MCF 10A (cell line): ENCODE data around the gene DNMT3B. TPM values are rescaled to one million over a fixed set of nuclear protein-coding genes. Genes with fewer than 3 reads are reported as not detected.
"Not testable (repeated sequence)": the region's sequence is repeated elsewhere in the genome, so short reads cannot be mapped to it uniquely, and the experiment has no call there.

Experiments
- Bru-seq: library from RNA; stranded (reverse); fragments of 400-500 nt; gene quantifications from one replicate; lab custom pipeline; 2021; lab: Mats Ljungman, UMichigan
- BruChase-seq, 2 experiments: library from RNA; stranded (reverse); fragments of 400-500 nt; gene quantifications; one replicate each; lab custom pipeline; 2021; lab: Mats Ljungman, UMichigan
- BruUV-seq: library from RNA; stranded (reverse); fragments of 400-500 nt; replicated peaks from 2 replicates; lab custom pipeline; 2021; lab: Mats Ljungman, UMichigan
- CTCF ChIA-PET: fragments of 300-600 bp; sonication (Branson Sonifier 250); formaldehyde crosslinking; extraction: SDS; loops from one replicate; lab custom pipeline; 2021; ENCODE audit warnings: antibody characterized with exemption, inconsistent platforms; lab: Yijun Ruan, JAX
- POLR2A ChIA-PET: fragments of 300-600, 350-650 bp; sonication (Branson Sonifier 250); formaldehyde crosslinking; extraction: SDS; loops from one replicate; lab custom pipeline; 2020; ENCODE audit warnings: antibody characterized with exemption, inconsistent platforms; lab: Yijun Ruan, JAX
- DNase-seq: peaks from one replicate; pipeline ENCODE4 v3.0.0-alpha.2; 2018; ENCODE audit not compliant: unreplicated experiment
- H3K27ac Mint-ChIP-seq: one replicate; pipeline ENCODE4 v1.8.0; 2022; ENCODE audit warnings: mild to moderate bottlenecking, low read depth, mixed read lengths; ENCODE audit not compliant: unreplicated experiment
- H3K27me3 Mint-ChIP-seq: one replicate; pipeline ENCODE4 v1.8.0; 2022; ENCODE audit warnings: mixed read lengths; ENCODE audit not compliant: insufficient read depth, unreplicated experiment
- H3K36me3 Mint-ChIP-seq: one replicate; pipeline ENCODE4 v1.8.0; 2022; ENCODE audit warnings: mild to moderate bottlenecking, moderate library complexity, mixed read lengths; ENCODE audit not compliant: insufficient read depth, unreplicated experiment
- H3K4me1 Mint-ChIP-seq: one replicate; pipeline ENCODE4 v1.8.0; 2022; ENCODE audit warnings: mixed read lengths; ENCODE audit not compliant: insufficient read depth, unreplicated experiment
- H3K4me3 Mint-ChIP-seq: one replicate; pipeline ENCODE4 v1.8.0; 2022; ENCODE audit warnings: mild to moderate bottlenecking, moderate library complexity, mixed read lengths; ENCODE audit not compliant: unreplicated experiment
- H3K9me3 Mint-ChIP-seq: one replicate; pipeline ENCODE4 v1.8.0; 2022; ENCODE audit warnings: mixed read lengths; ENCODE audit not compliant: unreplicated experiment
- CTCF ChIP-seq: fragments of 200-600 bp; IDR thresholded peaks from one replicate; pipeline ENCODE4 v1.8.0; 2022; ENCODE audit warnings: antibody characterized with exemption, mild to moderate bottlenecking; ENCODE audit not compliant: unreplicated experiment
- intact Hi-C: fragments of 100-400 bp; cut with micrococcal nuclease; formaldehyde crosslinking; loops from 2 replicates; pipeline ENCODE4 v1.14.1; 2022
- long read RNA-seq: library from polyadenylated mRNA; stranded (forward); transcript quantifications from one replicate; pipeline ENCODE4 v2.0.0, GENCODE V29; 2022
- total RNA-seq: library from RNA; stranded (reverse); gene quantifications from 2 replicates; pipeline ENCODE4 v1.2.3, GENCODE V29; 2022

The DNMT3B gene
- total RNA-seq, result 1.3 and 2.0 TPM in 2 replicates
- Bru-seq, nascent RNA, result percentile 44 among the genes with signal in this experiment
- percentile 38 among the genes with signal in this experiment for BruChase-seq, experiment 1, labeled RNA remaining after a 6-hour chase
- BruChase-seq, experiment 2, labeled RNA remaining after a 2-hour chase, result percentile 50 among the genes with signal in this experiment
- long read RNA-seq, full-length matches to known transcripts, result 1 of 5 reads
- long read RNA-seq, partial matches to known transcripts, result 1 of 5 reads
- long read RNA-seq, other reads (novel, unspliced or antisense), result 3 of 5 reads

DNA sequence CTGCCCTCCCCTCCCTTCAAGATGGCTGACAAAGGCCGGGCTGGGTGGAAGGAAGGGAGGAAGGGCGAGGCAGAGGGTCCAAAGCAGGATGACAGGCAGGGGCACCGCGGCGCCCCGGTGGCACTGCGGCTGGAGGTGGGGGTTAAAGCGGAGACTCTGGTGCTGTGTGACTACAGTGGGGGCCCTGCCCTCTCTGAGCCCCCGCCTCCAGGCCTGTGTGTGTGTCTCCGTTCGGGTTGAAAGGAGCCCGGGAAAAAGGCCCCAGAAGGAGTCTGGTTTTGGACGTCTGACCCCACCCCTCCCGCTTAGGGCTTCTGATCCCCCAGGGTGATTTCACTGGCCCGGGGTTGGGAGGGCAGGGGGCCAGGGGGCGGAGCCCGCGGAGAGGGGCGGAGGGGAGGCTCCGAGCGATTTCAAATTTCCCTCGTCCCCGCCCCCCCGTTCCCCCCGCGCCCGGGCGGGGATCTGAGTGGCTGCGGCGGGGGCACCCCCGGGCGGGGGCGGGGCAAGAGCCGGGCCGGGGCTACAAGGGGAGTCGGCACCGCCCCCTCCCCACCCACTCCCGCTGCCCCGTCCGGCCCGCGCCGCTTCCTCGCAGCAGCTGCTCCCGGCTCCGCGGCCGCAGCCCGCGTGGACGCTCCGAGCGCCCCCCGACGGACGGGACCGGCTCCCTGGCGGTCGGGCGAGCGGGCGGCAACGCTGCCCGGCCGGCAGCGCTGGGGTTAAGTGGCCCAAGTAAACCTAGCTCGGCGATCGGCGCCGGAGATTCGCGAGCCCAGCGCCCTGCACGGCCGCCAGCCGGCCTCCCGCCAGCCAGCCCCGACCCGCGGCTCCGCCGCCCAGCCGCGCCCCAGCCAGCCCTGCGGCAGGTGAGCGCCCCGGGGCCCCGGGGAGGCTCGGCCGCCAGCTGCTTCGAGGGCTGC, at the start of gene DNMT3B:
TSS of gene DNMT3B (plus strand) at position 555 of the 923 bp plus-strand sequence. CDS start 17,939 bp downstream, outside the sequence.
- Mint-ChIP-seq H3K27me3 (no peaks in the 10 kb centered on the region), H3K4me1 (no peaks in the 10 kb centered on the region), H3K36me3 (no peaks in the 10 kb centered on the region), H3K9me3 (no peaks in the 10 kb centered on the region), H3K27ac (peak within 1 kb of the TSS; percentile 63), H3K4me3 (peak within 1 kb of the TSS; percentile 85)
- BruUV-seq, result no TSS peak
- peak; percentile 6 for TF ChIP-seq CTCF
- ChIA-PET POLR2A (interaction anchor here (0.8 to 3.5 kb wide), 5 partner anchors 8 to 971 kb away, joined by 3 to 26 read pairs (median 5); partner anchors contain the start of genes C20orf203 and COMMD7), CTCF (interaction anchor here (0.6 to 3.0 kb wide), 9 partner anchors 15 to 545 kb away, joined by 3 to 11 read pairs (median 4); partner anchors contain the start of gene C20orf203)
- intact Hi-C loops, result loop anchor here (5.0 kb wide), 1 partner anchor 90 kb away; the partner anchor contains the start of gene C20orf203
- DNase-seq, result peak; percentile 65

GRCh38 chr20:32718749-32719348, 43.3 kb upstream of the DNMT3B start:
- intact Hi-C loops, result no loop called here
- peaks cover 51% of the 10 kb centered on the region for H3K36me3 Mint-ChIP-seq
- TF ChIP-seq CTCF, result no peak
- DNase-seq, result no peak
- no peak overlapping the region for H3K27ac Mint-ChIP-seq
- CTCF ChIA-PET, result interaction anchor here (0.7 kb wide), 1 partner anchor 66 kb away, joined by 3 read pairs; no protein-coding TSS in a partner anchor
- no TSS peak for BruUV-seq
- H3K27me3 Mint-ChIP-seq, result no peaks in the 10 kb centered on the region
- H3K4me1 Mint-ChIP-seq, result no peaks in the 10 kb centered on the region
- H3K4me3 Mint-ChIP-seq, result no peak overlapping the region
- no peaks in the 10 kb centered on the region for H3K9me3 Mint-ChIP-seq
- POLR2A ChIA-PET, result interaction anchor here (1.5 kb wide), 1 partner anchor 38 kb away, joined by 3 read pairs; no protein-coding TSS in a partner anchor

DNA sequence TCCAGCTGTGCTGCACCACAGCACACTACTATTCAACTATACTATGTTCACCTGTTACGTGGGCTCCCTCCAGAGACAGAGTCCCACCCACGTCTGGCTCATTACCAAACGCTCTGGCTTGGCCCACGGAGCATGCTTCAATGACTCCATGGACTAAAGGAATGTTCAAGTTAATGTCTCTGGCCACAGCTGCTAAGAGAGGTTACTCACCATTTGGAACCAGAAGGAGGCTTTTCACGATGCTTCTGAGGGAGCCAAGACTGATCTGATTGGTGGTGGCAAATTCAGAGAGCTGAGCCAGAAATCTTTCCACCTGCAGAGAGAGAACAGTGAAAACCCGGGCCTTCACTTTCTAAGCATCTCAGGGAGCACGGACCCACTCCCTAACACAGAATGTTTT, 34.5 kb upstream of the DNMT3B start:
- H3K4me3 Mint-ChIP-seq, result no peak overlapping the region
- ChIA-PET POLR2A (no interaction called here), CTCF (interaction anchor here (0.6 kb wide), 1 partner anchor 135 kb away, joined by 3 read pairs; no protein-coding TSS in a partner anchor)
- TF ChIP-seq CTCF, result no peak
- no TSS peak for BruUV-seq
- H3K27me3 Mint-ChIP-seq, result no peaks in the 10 kb centered on the region
- H3K9me3 Mint-ChIP-seq, result no peaks in the 10 kb centered on the region
- peaks cover 23% of the 10 kb centered on the region for H3K4me1 Mint-ChIP-seq
- peaks cover 37% of the 10 kb centered on the region for H3K36me3 Mint-ChIP-seq
- no peak overlapping the region for H3K27ac Mint-ChIP-seq
- intact Hi-C loops, result no loop called here
- peak; percentile 42 for DNase-seq

DNA sequence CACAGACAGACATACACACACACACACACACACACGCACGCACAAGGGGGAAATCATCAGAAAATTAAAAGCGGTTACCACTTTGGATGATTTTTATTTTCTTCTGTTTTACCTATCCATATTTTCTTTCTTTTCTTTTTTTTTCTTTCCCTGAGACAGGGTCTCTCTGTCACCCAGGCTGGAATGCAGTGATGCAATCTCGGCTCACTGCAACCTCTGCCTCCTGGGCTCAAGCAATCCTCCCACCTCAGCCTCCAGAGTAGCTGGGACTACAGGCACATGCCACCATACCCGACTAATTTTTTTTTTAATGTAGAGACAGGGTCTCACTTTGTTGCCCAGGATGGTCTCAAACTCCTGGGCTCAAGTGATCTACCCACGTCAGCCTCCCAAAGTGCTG, 33.8 kb upstream of the DNMT3B start:
- H3K4me3 Mint-ChIP-seq, H3K9me3 Mint-ChIP-seq, H3K27me3 Mint-ChIP-seq, DNase-seq, CTCF ChIA-PET, intact Hi-C loops, BruUV-seq: not testable (repeated sequence)
- Mint-ChIP-seq H3K36me3 (peaks cover 38% of the 10 kb centered on the region), H3K27ac (peak overlapping the region; percentile 67), H3K4me1 (peaks cover 23% of the 10 kb centered on the region)
- POLR2A ChIA-PET, result interaction anchor here (0.6 kb wide), 1 partner anchor 939 kb away, joined by 3 read pairs; no protein-coding TSS in a partner anchor

DNA sequence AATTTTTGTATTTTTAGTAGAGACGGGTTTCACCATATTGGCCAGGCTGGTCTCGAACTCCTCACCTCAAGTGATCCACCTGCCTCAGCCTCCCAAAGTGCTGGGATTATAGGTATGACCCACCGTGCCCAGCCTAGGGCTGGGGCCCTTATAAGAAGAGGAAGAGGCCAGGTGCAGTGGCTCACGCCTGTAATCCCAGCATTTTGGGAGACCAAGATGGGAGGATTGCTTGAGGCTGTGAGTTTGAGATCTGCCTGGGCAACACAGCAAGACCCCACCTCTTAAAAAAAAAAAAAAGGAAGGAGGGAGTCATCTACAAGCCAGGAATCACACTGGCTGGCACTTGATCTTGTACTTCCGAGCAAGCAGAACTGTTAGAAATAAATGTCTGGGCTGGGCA, 32.9 kb upstream of the DNMT3B start:
- BruUV-seq, H3K27me3 Mint-ChIP-seq, DNase-seq, H3K27ac Mint-ChIP-seq, intact Hi-C loops, H3K9me3 Mint-ChIP-seq, H3K4me3 Mint-ChIP-seq: not testable (repeated sequence)
- H3K36me3 Mint-ChIP-seq, result peaks cover 38% of the 10 kb centered on the region
- peaks cover 23% of the 10 kb centered on the region for H3K4me1 Mint-ChIP-seq
- ChIA-PET POLR2A (interaction anchor here (0.6 kb wide), 1 partner anchor 850 kb away, joined by 3 read pairs; no protein-coding TSS in a partner anchor), CTCF (interaction anchor here (2.4 kb wide), 1 partner anchor 49 kb away, joined by 11 read pairs; no protein-coding TSS in a partner anchor)
